PC-3 (cell line): Measurements from ENCODE around the gene LILRA6. TPM values are rescaled to one million over a fixed set of nuclear protein-coding genes. Genes with fewer than 3 reads are reported as not detected.
"Not testable (repeated sequence)": the region's sequence is repeated elsewhere in the genome, so short reads cannot be mapped to it uniquely, and the experiment has no call there.

Experiments used
- ATAC-seq: fragments of 200-7000 bp; cut with Tn5 transposase; 2 replicates; pipeline ENCODE4 v1.9.1; 2020; ENCODE audit warnings: mild to moderate bottlenecking, moderate library complexity
- BruUV-seq: library from RNA; stranded (reverse); fragments of 400-500 nt; replicated peaks from 2 replicates; lab custom pipeline; 2021; lab: Mats Ljungman, UMichigan
- CTCF ChIA-PET: fragments of 300-600 bp; sonication (Branson Sonifier 250); formaldehyde crosslinking; loops from one replicate; lab custom pipeline; 2022; ENCODE audit warnings: antibody characterized with exemption; lab: Charles Lee
- POLR2A ChIA-PET: fragments of 300-600 bp; sonication (Branson Sonifier 250); formaldehyde crosslinking; loops from one replicate; lab custom pipeline; 2022; ENCODE audit warnings: antibody characterized with exemption; ENCODE audit not compliant: unreplicated experiment; lab: Charles Lee
- DNase-seq: peaks from one replicate; pipeline ENCODE4 v3.0.0-alpha.2; 2015
- H2AFZ ChIP-seq: fragments of 300-600 bp; sonication (generic); 2 replicates; pipeline ENCODE4 v1.6.0; 2016; ENCODE audit warnings: antibody characterized with exemption, low read length
- H3F3A ChIP-seq: fragments of 300-600 bp; sonication (generic); one replicate; pipeline ENCODE4 v1.6.0; 2017; ENCODE audit warnings: antibody characterized with exemption, low read length, control low read depth, mild to moderate bottlenecking; ENCODE audit not compliant: unreplicated experiment
- H3K27ac ChIP-seq: fragments of 300-600 bp; sonication (generic); 2 replicates; pipeline ENCODE4 v1.5.1; 2016; ENCODE audit warnings: mild to moderate bottlenecking, low read length
- H3K27me3 ChIP-seq: fragments of 300-600 bp; sonication (generic); 2 replicates; pipeline ENCODE4 v1.6.1; 2016; ENCODE audit warnings: low read length, mixed read lengths
- H3K36me3 ChIP-seq: fragments of 300-600 bp; sonication (generic); 2 replicates; pipeline ENCODE4 v1.6.1; 2016; ENCODE audit warnings: low read depth, mixed run types, low read length, mixed read lengths
- H3K4me1 ChIP-seq: fragments of 300-600 bp; sonication (generic); 2 replicates; pipeline ENCODE4 v1.5.1; 2016; ENCODE audit warnings: low read length; ENCODE audit not compliant: insufficient read depth
- H3K4me2 ChIP-seq: fragments of 300-600 bp; sonication (generic); 2 replicates; pipeline ENCODE4 v1.6.0; 2016; ENCODE audit warnings: low read length
- H3K4me3 ChIP-seq: fragments of 300-600 bp; sonication (generic); 2 replicates; pipeline ENCODE4 v1.5.1; 2016; ENCODE audit warnings: mild to moderate bottlenecking, low read length, mixed read lengths
- H3K79me2 ChIP-seq: fragments of 300-600 bp; sonication (generic); 2 replicates; pipeline ENCODE4 v1.6.1; 2017; ENCODE audit warnings: low read length, mixed read lengths
- H3K9ac ChIP-seq: fragments of 300-600 bp; sonication (generic); 2 replicates; pipeline ENCODE4 v1.6.0; 2016; ENCODE audit warnings: mild to moderate bottlenecking, low read length
- H3K9me2 ChIP-seq: fragments of 300-600 bp; sonication (generic); replicated peaks from 2 replicates; pipeline ENCODE4 v1.6.1; 2016; ENCODE audit warnings: mixed run types, low read length, mixed read lengths
- H3K9me3 ChIP-seq: fragments of 300-600 bp; sonication (generic); 2 replicates; pipeline ENCODE4 v1.6.1; 2016; ENCODE audit warnings: low read length, mixed read lengths
- H4K20me1 ChIP-seq: fragments of 300-600 bp; sonication (generic); 2 replicates; pipeline ENCODE4 v1.6.1; 2016; ENCODE audit warnings: low read length, mixed read lengths
- CTCF ChIP-seq: fragments of 300-600 bp; sonication (generic); conservative IDR thresholded peaks from 2 replicates; pipeline ENCODE4 v1.5.1; 2017; ENCODE audit warnings: antibody characterized with exemption, low read depth, mild to moderate bottlenecking, low read length
- EZH2 ChIP-seq: fragments of 300-600 bp; sonication (generic); IDR thresholded peaks from one replicate; pipeline ENCODE4 v1.6.1; 2017; ENCODE audit warnings: antibody characterized with exemption, mild to moderate bottlenecking, low read length; ENCODE audit not compliant: unreplicated experiment
- EZH2phosphoT487 ChIP-seq: fragments of 300-600 bp; sonication (generic); IDR thresholded peaks from 2 replicates; pipeline ENCODE4 v1.6.1; 2018; ENCODE audit warnings: mild to moderate bottlenecking, antibody characterized with exemption, low read length, borderline replicate concordance
- intact Hi-C: fragments of 100-400 bp; cut with micrococcal nuclease; formaldehyde crosslinking; loops from 2 replicates; pipeline ENCODE4 v1.9.0; 2023
- total RNA-seq: library from RNA; depleted of rRNA; stranded (reverse); fragments of >200 nt; gene quantifications from 2 replicates; pipeline ENCODE4 v1.2.3, GENCODE V29; 2014

The LILRA6 gene
- total RNA-seq, 1 experiment from 2014 or later: not detected

GRCh38 chr19:54196536-54196935, 46.1 kb downstream of the LILRA6 start:
- no TSS peak for BruUV-seq
- POLR2A ChIA-PET: no interaction called here
- ATAC-seq (no peak), DNase-seq (no peak)
- Histone ChIP-seq H3K79me2 (peaks cover 38% of the 10 kb centered on the region), H3K4me2 (no peak overlapping the region), H3K9me2 (no peaks in the 10 kb centered on the region), H3K9ac (no peak overlapping the region), H3K4me1 (peaks cover 13% of the 10 kb centered on the region), H3K4me3 (no peak overlapping the region), H3K27ac (no peak overlapping the region), H2AFZ (no peak overlapping the region), H4K20me1 (peaks cover 7% of the 10 kb centered on the region), H3F3A (no peaks in the 10 kb centered on the region), H3K9me3 (no peaks in the 10 kb centered on the region), H3K36me3 (peaks cover 17% of the 10 kb centered on the region), H3K27me3 (no peaks in the 10 kb centered on the region)
- CTCF ChIA-PET: no interaction called here
- intact Hi-C loops: no loop called here
- TF ChIP-seq EZH2phosphoT487: no peak
- no peak for TF ChIP-seq CTCF
- TF ChIP-seq EZH2: no peak

GRCh38 chr19:54194463-54194862, 48.1 kb downstream of the LILRA6 start:
- peaks cover 22% of the 10 kb centered on the region for H3K79me2 ChIP-seq
- POLR2A ChIA-PET, CTCF ChIA-PET, H3F3A ChIP-seq, H4K20me1 ChIP-seq, H3K4me2 ChIP-seq, intact Hi-C loops, H3K9me3 ChIP-seq, BruUV-seq, H3K27ac ChIP-seq, H3K9me2 ChIP-seq, H3K9ac ChIP-seq, ATAC-seq, H3K4me1 ChIP-seq, H3K27me3 ChIP-seq, DNase-seq, H3K4me3 ChIP-seq, H2AFZ ChIP-seq: not testable (repeated sequence)
- peaks cover 11% of the 10 kb centered on the region; the same call in 1 of the 2 replicates for H3K36me3 ChIP-seq

GRCh38 chr19:54193011-54193410, 49.6 kb downstream of the LILRA6 start:
- no peak for DNase-seq
- no TSS peak for BruUV-seq
- POLR2A ChIA-PET: interaction anchor here (0.6 to 0.9 kb wide), 3 partner anchors 26 to 56 kb away, joined by 4 to 20 read pairs (median 17); partner anchors contain the start of gene CNOT3

More at GRCh38 chr19:54193011-54193410, 49.6 kb downstream of the LILRA6 start:
- Histone ChIP-seq H3K27me3 (no peaks in the 10 kb centered on the region), H4K20me1 (no peaks in the 10 kb centered on the region), H3F3A (no peaks in the 10 kb centered on the region), H2AFZ (no peak overlapping the region), H3K4me2 (0 out of 2 replicates have a peak overlapping the region, but pooled peaks have one; percentile 83), H3K9ac (no peak overlapping the region), H3K9me2 (no peaks in the 10 kb centered on the region), H3K9me3 (no peaks in the 10 kb centered on the region), H3K36me3 (peaks cover 11% of the 10 kb centered on the region; the same call in 1 of the 2 replicates), H3K4me3 (no peak overlapping the region), H3K79me2 (peaks cover 33% of the 10 kb centered on the region), H3K4me1 (peaks cover 13% of the 10 kb centered on the region), H3K27ac (no peak overlapping the region)
- TF ChIP-seq CTCF: no peak
- no peak for TF ChIP-seq EZH2phosphoT487
- TF ChIP-seq EZH2: no peak
- CTCF ChIA-PET: no interaction called here
- ATAC-seq: no peak
- intact Hi-C loops: no loop called here
